Measurements from ENCODE around the gene IFI27. TPM values are rescaled to one million over a fixed set of nuclear protein-coding genes. Genes with fewer than 3 reads are reported as not detected.

Gene IFI27
- total and polyA plus RNA-seq, 2 of the 4 experiments (the other 2 are of a cell fraction), result under 0.01 to 0.60 TPM

DNA sequence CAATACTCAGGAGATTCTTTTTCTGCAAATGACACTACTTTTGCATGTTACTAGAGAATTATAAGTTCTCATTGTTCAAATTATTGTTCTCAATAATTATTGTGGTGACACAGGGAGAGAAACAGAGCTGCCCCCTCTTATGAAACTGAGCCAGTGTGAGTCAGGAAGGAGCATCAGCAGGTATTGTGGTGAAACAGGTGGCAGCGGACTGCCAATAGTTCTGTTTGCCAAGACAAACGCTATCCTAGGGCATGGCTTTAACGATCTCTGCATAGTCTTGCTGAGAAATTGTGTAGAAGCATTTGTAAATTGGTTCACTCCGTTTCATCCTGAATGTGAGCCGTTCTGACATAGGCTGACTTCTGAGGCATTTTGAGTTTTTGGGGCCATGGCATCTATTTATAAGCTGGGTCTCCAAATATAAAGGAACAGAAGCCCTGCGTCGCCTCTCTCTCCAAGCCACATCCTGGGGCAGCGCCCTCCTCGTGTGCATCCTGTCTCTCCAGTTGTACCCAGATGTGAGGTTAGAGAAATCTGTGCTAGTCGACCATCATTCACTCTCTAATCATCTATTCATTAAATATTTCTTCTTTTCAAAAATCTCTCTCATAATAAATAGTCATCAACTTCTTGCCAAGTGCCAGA is 47.8 kb downstream of the IFI27 start:
- Histone ChIP-seq H3K27me3 (ENCODE audit: control insufficient read depth, insufficient read depth, low read length) (peaks cover 14% of the 10 kb centered on the region), H3K18ac (ENCODE audit: low read depth, low read length) (no peak overlapping the region), H4K5ac (ENCODE audit: low read depth, low read length) (no peak overlapping the region), H3K14ac (replicated peaks; ENCODE audit: low read depth, low read length) (no peak overlapping the region), H2BK20ac (ENCODE audit: low read depth, low read length) (no peak overlapping the region), H3K9ac (ENCODE audit: low read depth, low read length) (no peak overlapping the region), H3K4me1 (ENCODE audit: control insufficient read depth, insufficient read depth, low read length) (no peaks in the 10 kb centered on the region), H3K23ac (ENCODE audit: low read depth, low read length) (no peak overlapping the region), H2AFZ (replicated peaks; ENCODE audit: low read length, poor library complexity) (no peak overlapping the region), H2BK15ac (ENCODE audit: low read depth, low read length) (no peak overlapping the region), H2BK120ac (ENCODE audit: low read depth, low read length) (no peak overlapping the region), H3K9me3 (ENCODE audit: control insufficient read depth, insufficient read depth, low read length) (no peaks in the 10 kb centered on the region), H4K8ac (ENCODE audit: low read depth in 2 of 2, low read length in 2 of 2) (no peak overlapping the region), H2BK5ac (ENCODE audit: low read depth, low read length, poor library complexity, severe bottlenecking) (no peak overlapping the region), H3K4me2 (ENCODE audit: low read depth, low read length) (no peak overlapping the region), H2AK9ac (replicated peaks; ENCODE audit: low read depth, low read length, poor library complexity) (no peak overlapping the region), H3K56ac (ENCODE audit: extremely low read depth, insufficient read depth, low read length) (no peak overlapping the region), H3K27ac (ENCODE audit: insufficient read depth, low read length) (no peak overlapping the region), H2AK5ac (ENCODE audit: low read depth, low read length) (no peak overlapping the region), H3K4me3 (ENCODE audit: insufficient read depth, low read depth, low read length) (no peak overlapping the region), H3K79me1 (ENCODE audit: low read depth in 1 of 2, low read length in 2 of 2) (no peaks in the 10 kb centered on the region), H4K20me1 (ENCODE audit: insufficient read depth, low read length) (no peaks in the 10 kb centered on the region), H3K36me3 (ENCODE audit: control insufficient read depth, insufficient read depth, low read length) (no peaks in the 10 kb centered on the region), H3K4ac (ENCODE audit: low read depth, low read length) (no peak overlapping the region), H3K9me1 (ENCODE audit: insufficient read depth, low read length) (no peaks in the 10 kb centered on the region), H4K91ac (ENCODE audit: insufficient read depth, low read depth, low read length) (no peak overlapping the region)
- intact Hi-C loops (cut with micrococcal nuclease) (no loop called here), in situ Hi-C loops (cut with MboI; ENCODE audit: low sequenced_read_pairs) (no loop called here), dilution Hi-C loops (cut with HindIII; ENCODE audit: low sequenced_read_pairs, unreplicated experiment) (no loop called here)
- WGBS, 2 experiments (ENCODE audit: extremely low coverage in 2 of 2, insufficient read length in 1 of 2), result 63% methylated on average over 2 of the region's 10 CpGs; no CpG with 5 or more reads in 1 of the 2 experiments
- BruUV-seq (replicated peaks), result no TSS peak
- ChIA-PET CTCF (no interaction called here), POLR2A (ENCODE audit: unreplicated experiment) (no interaction called here)
- ATAC-seq (ENCODE audit: low read depth), result no peak
- TF ChIP-seq CHD1 (IDR thresholded peaks at IDR 0.05; ENCODE audit: low read depth, low read length) (no peak), RAD21 (IDR thresholded peaks at IDR 0.05; ENCODE audit: low read length) (no peak), NFE2L2 (IDR thresholded peaks at IDR 0.05; ENCODE audit: low read depth, low read length) (no peak), CEBPB (IDR thresholded peaks at IDR 0.05; ENCODE audit: low read depth, low read length) (no peak), RFX5 (IDR thresholded peaks at IDR 0.05; ENCODE audit: low read depth, low read length) (no peak), MAFK (IDR thresholded peaks at IDR 0.05; ENCODE audit: low read depth, low read length) (no peak), BHLHE40 (IDR thresholded peaks at IDR 0.05; ENCODE audit: low read depth, low read length) (no peak)
- TF ChIP-seq, protein P1, sequence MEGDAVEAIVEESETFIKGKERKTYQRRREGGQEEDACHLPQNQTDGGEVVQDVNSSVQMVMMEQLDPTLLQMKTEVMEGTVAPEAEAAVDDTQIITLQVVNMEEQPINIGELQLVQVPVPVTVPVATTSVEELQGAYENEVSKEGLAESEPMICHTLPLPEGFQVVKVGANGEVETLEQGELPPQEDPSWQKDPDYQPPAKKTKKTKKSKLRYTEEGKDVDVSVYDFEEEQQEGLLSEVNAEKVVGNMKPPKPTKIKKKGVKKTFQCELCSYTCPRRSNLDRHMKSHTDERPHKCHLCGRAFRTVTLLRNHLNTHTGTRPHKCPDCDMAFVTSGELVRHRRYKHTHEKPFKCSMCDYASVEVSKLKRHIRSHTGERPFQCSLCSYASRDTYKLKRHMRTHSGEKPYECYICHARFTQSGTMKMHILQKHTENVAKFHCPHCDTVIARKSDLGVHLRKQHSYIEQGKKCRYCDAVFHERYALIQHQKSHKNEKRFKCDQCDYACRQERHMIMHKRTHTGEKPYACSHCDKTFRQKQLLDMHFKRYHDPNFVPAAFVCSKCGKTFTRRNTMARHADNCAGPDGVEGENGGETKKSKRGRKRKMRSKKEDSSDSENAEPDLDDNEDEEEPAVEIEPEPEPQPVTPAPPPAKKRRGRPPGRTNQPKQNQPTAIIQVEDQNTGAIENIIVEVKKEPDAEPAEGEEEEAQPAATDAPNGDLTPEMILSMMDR (conservative IDR thresholded peaks at IDR 0.05; ENCODE audit: low read depth, low read length), result no peak
- DNase-seq, result no peak

All from IMR-90 (cell line).